Stimulated activated CD8-positive, alpha-beta memory T cell treated with anti-CD3 and anti-CD28 coated beads, Interleukin-7, amount 100 ng/mL, for 24 hours (primary cell): ENCODE results near the gene CIRBP.

Source experiments
- DNase-seq: peaks from one replicate; pipeline ENCODE4 v3.0.0-alpha.2; 2020; ENCODE audit warnings: low read depth

CIRBP gene

GRCh38 chr19:1230783-1231489, 38.2 kb upstream of the CIRBP start:
- no peak for DNase-seq

GRCh38 chr19:1231729-1232637, 37.1 kb upstream of the CIRBP start:
- DNase-seq = no peak

GRCh38 chr19:1232652-1233072, 36.5 kb upstream of the CIRBP start:
- DNase-seq = no peak

- no peak for DNase-seq
These were observed 35.9 kb upstream of the CIRBP start for GRCh38 chr19:1233115-1233667.

GRCh38 chr19:1234051-1234954, 34.8 kb upstream of the CIRBP start:
- DNase-seq = no peak

GRCh38 chr19:1234955-1235380, 34.2 kb upstream of the CIRBP start:
- DNase-seq = no peak

GRCh38 chr19:1235625-1236538, 33.2 kb upstream of the CIRBP start:
- no peak for DNase-seq

GRCh38 chr19:1236576-1236975, 32.6 kb upstream of the CIRBP start:
- no peak for DNase-seq

GRCh38 chr19:1237027-1237659, 32.0 kb upstream of the CIRBP start:
- no peak for DNase-seq

- DNase-seq = no peak
These were observed 31.3 kb upstream of the CIRBP start, which contains the start of gene CBARP for GRCh38 chr19:1237754-1238368. Gene CBARP, minus strand, starts transcription at chr19:1238005. Its CDS starts 1,905 bp downstream, at chr19:1236100.

GRCh38 chr19:1238369-1239303, 30.5 kb upstream of the CIRBP start:
- no peak for DNase-seq

- no peak for DNase-seq
These were observed 29.7 kb upstream of the CIRBP start for GRCh38 chr19:1239420-1239795.

GRCh38 chr19:1239796-1240737, 29.1 kb upstream of the CIRBP start:
- peak; percentile 78 for DNase-seq

- no peak for DNase-seq
These were observed 28.2 kb upstream of the CIRBP start for GRCh38 chr19:1240925-1241324.

- peak; percentile 84 for DNase-seq
These were observed 27.6 kb upstream of the CIRBP start, which contains the start of gene ATP5F1D for GRCh38 chr19:1241417-1242095. Gene ATP5F1D, plus strand, starts transcription at chr19:1241751. Its CDS starts 100 bp downstream, at chr19:1241851.
